Midbrain (tissue), 1 donor: Measurements from ENCODE around the gene ARHGEF28.

ENCODE experiments used
- DNase-seq: peaks from one replicate; lab custom pipeline; 2025; lab: John Stamatoyannopoulos, UW

Gene ARHGEF28

GRCh38 chr5:73619606-73620333, 6.2 kb upstream of the ARHGEF28 start:
- DNase-seq: no peak

DNA sequence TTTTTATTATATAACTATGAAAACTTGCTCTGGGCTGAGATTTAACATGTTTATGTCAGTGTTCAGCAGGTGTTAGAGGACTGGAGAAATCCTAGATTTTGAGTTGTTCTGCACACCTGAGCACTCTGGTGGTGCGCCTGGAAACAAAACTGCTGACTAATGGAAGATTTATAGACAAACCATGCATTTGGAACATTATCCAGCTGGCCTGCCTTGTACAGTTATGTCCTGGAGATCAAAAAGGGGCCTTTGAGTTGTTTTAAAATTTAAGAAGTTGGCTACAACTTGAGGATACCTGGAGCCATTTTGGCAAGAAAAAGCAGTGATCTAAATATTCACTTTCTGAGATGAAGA, 5.7 kb upstream of the ARHGEF28 start:
- DNase-seq: no peak

DNA sequence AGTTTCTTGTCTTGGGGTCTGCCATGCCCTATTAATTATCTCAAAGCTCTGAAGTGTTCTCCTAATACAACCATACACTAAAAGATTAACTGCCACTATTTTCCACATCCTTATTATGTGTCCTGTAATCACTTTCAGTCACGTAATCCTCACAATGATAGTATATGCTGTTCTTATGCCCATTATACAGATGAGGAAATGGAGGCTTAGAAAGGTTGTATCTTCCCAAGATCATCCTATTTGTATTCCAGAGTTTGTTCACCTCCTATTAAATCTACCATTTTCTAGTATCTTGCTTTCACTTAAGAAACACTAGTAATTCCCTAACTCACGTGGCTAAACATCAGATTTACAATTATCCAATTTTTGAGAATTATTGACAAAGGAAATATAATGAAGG, 2.9 kb upstream of the ARHGEF28 start:
- no peak for DNase-seq

DNA sequence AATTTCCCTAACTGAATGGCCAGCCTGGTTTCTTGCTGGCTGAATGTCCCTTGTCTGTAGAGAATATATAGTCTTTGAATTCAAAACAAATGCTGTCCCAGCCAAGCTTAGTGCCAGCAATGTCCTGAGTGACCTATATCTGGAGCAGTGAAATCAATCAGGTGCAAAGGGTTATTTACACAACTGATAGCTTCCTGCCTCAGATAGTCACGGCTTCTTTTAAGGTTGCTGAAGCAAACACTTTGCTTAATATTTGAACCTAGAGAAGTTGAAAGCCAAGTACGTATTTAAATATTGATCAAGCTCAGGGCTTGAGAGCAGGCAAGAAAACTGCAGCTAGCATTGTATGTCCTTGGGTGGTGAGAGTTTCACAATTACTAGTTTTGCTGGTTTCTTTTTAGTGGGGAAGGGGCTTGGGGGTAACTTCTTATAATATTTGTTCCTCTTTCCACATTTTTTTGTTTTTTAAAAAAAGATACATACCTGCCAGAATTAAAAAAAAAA, 2.0 kb upstream of the ARHGEF28 start:
- DNase-seq: no peak

DNA sequence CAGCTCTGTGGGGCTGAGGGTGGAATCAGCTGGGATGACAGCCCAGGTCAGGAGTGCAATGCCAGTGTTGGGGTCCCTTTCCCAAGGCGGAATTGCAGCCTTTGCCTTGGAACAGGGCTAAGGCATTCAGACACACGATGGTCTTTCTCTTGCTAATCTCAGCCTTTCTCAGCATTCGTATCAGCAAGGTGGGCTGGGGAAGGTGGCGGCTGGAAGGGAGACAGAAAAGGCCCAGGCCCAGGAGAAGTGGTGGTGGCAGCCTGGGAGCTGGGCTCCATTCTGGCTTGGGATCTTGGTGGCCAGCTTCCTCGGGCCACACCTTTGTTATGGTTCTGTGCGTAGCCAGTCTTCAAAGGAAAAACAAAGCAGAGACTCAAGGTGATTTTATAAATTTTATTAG, 1.1 kb upstream of the ARHGEF28 start:
- DNase-seq: no peak

DNA sequence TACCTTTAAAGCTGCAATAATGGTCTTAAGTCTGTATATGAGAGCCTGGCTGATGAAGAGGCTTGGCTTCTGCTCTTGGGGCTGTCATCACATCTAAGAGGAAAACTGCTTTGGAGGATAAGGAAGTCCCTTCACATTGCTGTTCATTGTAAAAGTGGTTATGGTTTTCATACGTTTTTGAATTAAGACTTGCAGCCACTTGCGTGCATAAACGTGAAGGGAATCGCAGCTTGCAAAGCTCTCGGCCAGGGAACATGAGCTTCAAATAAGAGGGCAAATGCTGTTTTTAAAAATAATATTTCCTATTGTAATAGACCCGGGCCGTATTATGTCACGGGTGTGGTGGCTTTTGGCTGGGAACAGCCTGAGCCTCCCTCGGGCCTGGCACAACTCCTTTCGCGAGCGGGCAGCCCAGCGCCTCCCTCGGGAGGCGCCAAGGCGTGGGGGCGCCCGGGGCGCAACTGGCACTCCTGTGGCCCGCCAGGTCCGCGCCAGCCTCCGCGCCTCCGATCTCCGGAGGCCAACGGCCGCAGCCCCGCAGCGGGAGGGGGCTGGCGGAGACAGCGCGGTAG, 538 bp upstream of the ARHGEF28 start:
- no peak for DNase-seq

GRCh38 chr5:73626814-73627313, 868 bp downstream of the ARHGEF28 start:
- no peak for DNase-seq

GRCh38 chr5:73629456-73629855, 3.5 kb downstream of the ARHGEF28 start:
- no peak for DNase-seq

DNA sequence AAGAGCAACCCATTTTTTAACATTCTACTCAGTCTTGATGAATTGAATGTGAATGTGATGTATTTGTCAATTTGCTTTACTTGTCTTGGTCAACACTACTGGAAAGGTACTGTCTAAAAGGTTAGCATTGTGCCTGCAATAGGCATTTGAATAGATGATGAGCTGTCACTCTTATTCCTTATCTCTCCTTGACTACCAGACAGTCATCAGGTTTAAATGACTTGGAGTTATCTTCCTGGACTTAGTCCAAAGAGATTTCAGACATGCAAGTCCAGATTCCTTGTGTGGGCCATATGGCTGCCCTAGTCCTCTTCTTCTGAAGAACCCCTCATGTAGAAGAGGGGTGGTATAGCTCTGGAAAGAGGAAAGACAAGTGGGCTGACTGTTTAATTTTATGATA, 4.8 kb downstream of the ARHGEF28 start:
- no peak for DNase-seq

DNA sequence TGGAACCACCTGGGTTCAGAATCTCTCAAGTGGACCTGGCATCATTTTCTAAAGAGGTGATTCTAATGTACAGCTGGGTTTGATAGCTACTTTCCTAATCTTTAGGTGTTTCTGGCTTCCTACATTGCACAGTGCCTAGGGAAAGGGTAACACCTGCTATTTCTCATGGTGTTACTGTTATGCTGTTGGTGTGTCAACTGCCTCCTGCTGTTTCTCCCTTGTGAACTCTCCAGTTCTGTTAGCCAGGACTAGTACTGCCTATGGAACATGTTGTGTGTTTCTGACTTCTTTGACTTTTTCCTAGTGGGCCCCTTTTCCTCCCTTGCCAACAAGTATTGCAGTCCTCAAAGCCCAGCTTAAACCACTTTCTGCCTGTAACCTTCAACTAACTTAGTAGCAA, 5.5 kb downstream of the ARHGEF28 start:
- no peak for DNase-seq

- DNase-seq: no peak
These were observed 7.1 kb downstream of the ARHGEF28 start for GRCh38 chr5:73633060-73633459.

DNA sequence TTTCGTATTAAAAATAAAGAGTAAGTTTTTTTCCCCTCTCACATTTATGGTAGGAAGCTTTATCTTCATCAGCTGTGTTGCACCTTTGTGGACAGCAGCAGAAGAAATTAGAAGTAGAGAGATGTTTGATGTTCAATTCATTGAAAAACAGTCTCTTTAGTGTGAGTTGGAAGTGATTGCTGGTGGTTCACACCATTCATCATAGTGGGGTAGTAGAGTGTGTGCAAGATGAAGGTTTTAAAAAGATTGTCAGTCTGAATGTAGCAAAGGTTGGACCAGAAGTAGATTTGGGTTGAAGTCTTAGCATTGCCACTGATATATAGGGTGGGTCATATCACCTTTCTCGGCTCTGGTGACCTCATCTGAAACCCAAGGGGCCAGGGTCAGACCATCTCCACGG, 10.4 kb downstream of the ARHGEF28 start:
- DNase-seq: no peak

GRCh38 chr5:73637565-73637964, 11.6 kb downstream of the ARHGEF28 start:
- DNase-seq: no peak

DNA sequence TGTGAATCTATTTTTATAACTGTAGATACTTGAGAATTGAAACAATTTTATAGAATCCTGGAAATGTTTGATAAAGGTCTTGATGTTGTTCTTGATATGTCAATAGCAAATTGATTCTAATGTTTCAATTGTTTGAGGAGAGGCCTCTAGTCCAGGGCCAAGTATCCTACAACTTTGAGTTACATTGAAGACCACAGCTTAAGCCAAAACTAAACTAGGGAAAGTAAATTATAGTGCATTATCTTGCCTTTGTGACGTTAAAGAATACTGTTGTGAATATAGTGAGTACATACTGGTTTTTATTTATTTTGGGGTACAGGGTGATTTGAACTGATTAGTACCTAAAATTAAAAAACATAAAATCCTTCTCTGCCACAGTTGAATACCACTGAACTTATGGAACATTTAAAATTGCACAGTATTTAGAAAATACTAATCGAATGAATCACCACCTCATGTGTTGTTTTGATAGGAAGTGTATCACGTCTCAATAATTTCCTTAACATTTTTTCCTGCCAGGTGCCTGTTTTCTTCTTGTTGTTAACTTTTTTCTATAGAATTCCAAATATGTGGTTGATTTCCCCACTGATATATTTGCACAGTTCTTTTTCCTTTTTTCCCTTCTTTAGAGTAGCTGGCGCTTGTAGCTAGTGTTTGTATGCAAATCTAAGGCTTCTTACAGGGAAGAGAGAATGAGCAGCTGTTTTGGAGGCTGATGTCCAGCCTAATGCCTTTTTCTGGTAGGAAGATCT, 12.5 kb downstream of the ARHGEF28 start:
- DNase-seq: no peak

- DNase-seq: no peak
These were observed 14.9 kb downstream of the ARHGEF28 start for GRCh38 chr5:73640861-73641320.

DNA sequence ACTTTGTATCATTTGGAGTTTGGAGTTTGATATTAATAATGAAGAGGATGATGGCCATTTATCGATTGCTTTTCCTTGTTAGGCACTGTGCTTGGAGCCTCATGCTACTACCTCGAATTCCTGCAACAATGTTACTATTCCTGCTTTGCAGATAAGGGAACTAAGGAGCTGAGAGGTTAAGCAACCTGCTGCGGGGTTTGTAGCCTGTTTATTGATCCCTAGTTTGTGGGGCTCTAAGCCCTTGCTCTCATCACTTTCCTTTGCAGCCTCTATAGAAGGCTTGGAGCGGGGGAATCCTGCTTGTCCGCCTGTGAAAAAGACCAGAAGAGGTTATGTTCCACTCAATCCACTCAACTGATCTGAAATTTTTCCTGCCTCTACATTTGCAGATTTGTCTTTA, 15.8 kb downstream of the ARHGEF28 start:
- DNase-seq: no peak

DNA sequence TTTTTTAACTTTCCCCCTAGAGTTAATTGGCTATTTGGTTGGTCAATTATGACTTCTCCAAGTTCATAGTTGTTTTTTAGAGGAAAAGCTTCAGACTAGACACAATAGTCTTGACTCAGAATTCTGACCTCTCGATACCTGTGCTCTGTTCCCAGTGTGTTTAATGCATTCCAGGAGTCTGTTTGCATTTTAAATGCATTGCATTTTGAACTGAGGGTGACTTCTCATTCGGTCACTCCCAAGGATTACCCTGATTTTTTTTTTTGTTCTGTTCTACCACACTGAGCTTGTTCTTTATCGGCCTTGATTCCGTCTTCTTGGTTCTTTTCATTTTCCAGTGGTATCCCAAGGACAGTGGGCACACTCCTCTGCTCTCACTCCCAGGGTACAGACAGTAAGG, 16.3 kb downstream of the ARHGEF28 start:
- DNase-seq: no peak

- DNase-seq: no peak
These were observed 18.5 kb downstream of the ARHGEF28 start for GRCh38 chr5:73644385-73644963.

GRCh38 chr5:73647721-73648120, 21.7 kb downstream of the ARHGEF28 start:
- no peak for DNase-seq

- DNase-seq: no peak
These were observed 22.5 kb downstream of the ARHGEF28 start for GRCh38 chr5:73648515-73648914.

DNA sequence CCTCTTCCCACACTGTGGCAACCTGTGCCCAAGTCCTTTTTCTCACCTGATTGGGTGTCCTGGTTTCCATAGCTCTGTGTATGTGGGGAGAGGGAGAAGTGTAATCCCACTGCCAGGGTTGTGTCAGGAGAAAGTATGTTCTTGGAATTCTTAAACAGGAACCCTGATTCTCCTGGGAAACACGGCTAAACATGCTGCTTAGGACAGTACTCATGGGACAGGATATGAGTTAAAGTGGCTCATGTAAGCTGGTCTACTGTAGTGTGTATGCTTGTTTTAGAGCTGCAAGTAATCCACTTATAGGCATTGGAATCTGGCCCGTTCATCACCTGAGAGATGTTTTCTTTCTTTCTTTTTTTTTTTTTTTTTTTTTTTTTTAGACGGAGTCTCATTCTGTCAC, 23.9 kb downstream of the ARHGEF28 start:
- DNase-seq: no peak

DNA sequence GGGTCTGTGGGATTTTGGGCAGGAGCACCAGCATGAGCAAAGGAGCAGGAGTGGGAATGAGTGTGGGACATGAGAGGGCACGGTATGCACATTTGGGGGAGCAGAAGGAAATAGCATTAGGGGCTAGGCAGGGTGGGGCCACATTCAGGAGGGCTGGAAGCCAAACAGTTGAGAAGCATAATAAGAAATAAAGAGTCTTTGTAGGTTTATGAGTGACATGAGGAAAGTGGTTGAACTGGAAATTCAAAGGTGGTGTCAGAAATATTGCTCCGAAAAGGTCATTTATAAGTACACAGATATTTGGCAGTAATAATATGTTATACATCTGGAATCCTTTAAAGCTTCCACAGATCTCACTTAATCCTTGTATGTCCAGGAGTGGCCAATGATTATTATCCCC, 26.4 kb downstream of the ARHGEF28 start:
- no peak for DNase-seq
